Body of pancreas (tissue), 4 donors: ENCODE results near the gene ACLY. TPM values are rescaled to one million over a fixed set of nuclear protein-coding genes. Genes with fewer than 3 reads are reported as not detected.

ENCODE experiments used
- ATAC-seq: fragments of 150-250 bp; one replicate; pipeline ENCODE4 v1.9.1; 2016
- DNase-seq, 4 donors: peaks; one replicate each; pipeline ENCODE4 v3.0.0-alpha.2; 2019
- H3K27ac ChIP-seq, 4 donors: fragments of 200-600 bp; sonication (generic); 1 replicate in 3 of 4; 2 replicates in 1 of 4; pipeline versions ENCODE4 v1.5.1 to v1.6.1; 2016 to 2019; ENCODE audit warnings: mild to moderate bottlenecking in 1 of 4, mixed read lengths in 1 of 4, moderate library complexity in 1 of 4
- H3K27me3 ChIP-seq, 2 donors: fragments of 200-600 bp; sonication (generic); one replicate each; pipeline ENCODE4 v1.6.0; 2016; ENCODE audit warnings: mild to moderate bottlenecking in 1 of 2
- H3K36me3 ChIP-seq, 2 donors: fragments of 200-600 bp; sonication (generic); replicated peaks in 1 of 2; 2 replicates each; pipeline ENCODE4 v1.5.1; 2016; ENCODE audit warnings: low read depth in 2 of 2; ENCODE audit not compliant: insufficient read depth in 1 of 2
- H3K4me1 ChIP-seq: fragments of 200-600 bp; sonication (generic); one replicate; pipeline ENCODE4 v1.6.0; 2016
- H3K4me3 ChIP-seq, 2 donors: fragments of 200-600 bp; sonication (generic); 1 replicate in 1 of 2; 2 replicates in 1 of 2; pipeline ENCODE4 v1.5.1; 2016 to 2019
- H3K9me3 ChIP-seq, 3 donors: fragments of 200-600 bp; sonication (generic); 1 replicate in 2 of 3; 2 replicates in 1 of 3; pipeline ENCODE4 v1.5.1; 2016
- CTCF ChIP-seq, 7 experiments: fragments of 450-650 bp in 4 of 7; fragments of 200-600 bp in 3 of 7; sonication (generic) in 3 of 7; IDR thresholded peaks; one replicate each; pipeline ENCODE4 v1.5.1; 2016 to 2019; ENCODE audit warnings: antibody characterized with exemption in 7 of 7
- POLR2A ChIP-seq, 3 donors: fragments of 450-650 bp; IDR thresholded peaks; one replicate each; pipeline ENCODE4 v1.6.1; 2016; ENCODE audit warnings: antibody characterized with exemption in 3 of 3, mild to moderate bottlenecking in 2 of 3
- WGBS, 2 donors: methylation state at CpG; one replicate each; pipeline ENCODE4 v1.1.5; 2017; 5-methylcytosine and 5-hydroxymethylcytosine counted together
- intact Hi-C: fragments of 100-400 bp; cut with DNase I; formaldehyde crosslinking; loops from one replicate; pipeline ENCODE4 v1.15.1; 2023
- small RNA-seq: library from RNA; depleted of rRNA; stranded (forward); fragments of <200 nt; gene quantifications from one replicate; pipeline ENCODE3, GENCODE V24; 2016
- total RNA-seq, 2 donors: library from RNA; depleted of rRNA; stranded (reverse); fragments of >200 nt; gene quantifications; one replicate each; pipeline ENCODE4 v1.1.0, GENCODE V29; 2016

ACLY gene
- total RNA-seq, 2 donors from 2014 or later: 39.2 to 59.0 TPM

GRCh38 chr17:41823580-41823979 lies 95.2 kb downstream of the ACLY start:
- Histone ChIP-seq H3K4me3 (no peak overlapping the region), H3K9me3 (no peaks in the 10 kb centered on the region), H3K27me3 (no peaks in the 10 kb centered on the region), H3K4me1 (no peaks in the 10 kb centered on the region), H3K27ac (no peak overlapping the region), H3K36me3 (no peaks in the 10 kb centered on the region)
- no peak for DNase-seq
- no peak for TF ChIP-seq POLR2A (IDR thresholded peaks at IDR 0.05)
- WGBS, 2 donors: 87 to 94% methylated on average over 7 of the region's 7 CpGs
- ATAC-seq: no peak
- intact Hi-C loops: no loop called here

GRCh38 chr17:41823141-41823524 lies 95.6 kb downstream of the ACLY start:
- intact Hi-C loops: no loop called here
- no peaks in the 10 kb centered on the region for H3K9me3 ChIP-seq
- no peaks in the 10 kb centered on the region for H3K36me3 ChIP-seq
- no peak overlapping the region for H3K27ac ChIP-seq
- DNase-seq (no peak), ATAC-seq (no peak)
- H3K4me1 ChIP-seq: no peaks in the 10 kb centered on the region
- H3K27me3 ChIP-seq: no peaks in the 10 kb centered on the region
- 83 to 94% methylated on average over 1 of the region's 1 CpG for WGBS, 2 donors
- TF ChIP-seq POLR2A (IDR thresholded peaks at IDR 0.05) (no peak), CTCF (IDR thresholded peaks at IDR 0.05) (no peak)
- no peak overlapping the region for H3K4me3 ChIP-seq

- 63 to 72% methylated on average over 10 to 12 of the region's 12 CpGs for WGBS, 2 donors
- Histone ChIP-seq H3K27ac (no peak overlapping the region), H3K27me3 (no peaks in the 10 kb centered on the region), H3K36me3 (no peaks in the 10 kb centered on the region), H3K4me3 (no peak overlapping the region), H3K9me3 (no peaks in the 10 kb centered on the region), H3K4me1 (no peaks in the 10 kb centered on the region)
- ATAC-seq: no peak
- no peak for TF ChIP-seq CTCF (IDR thresholded peaks at IDR 0.05)
- TF ChIP-seq POLR2A (IDR thresholded peaks at IDR 0.05): no peak
- no peak for DNase-seq
- intact Hi-C loops: no loop called here
Measured at GRCh38 chr17:41822216-41823140, 96.3 kb downstream of the ACLY start.

GRCh38 chr17:41821776-41822175 lies 97.0 kb downstream of the ACLY start:
- WGBS, 2 donors: 74 to 80% methylated on average over 12 to 14 of the region's 14 CpGs
- H3K36me3 ChIP-seq: no peaks in the 10 kb centered on the region
- DNase-seq (no peak), ATAC-seq (no peak)
- no peaks in the 10 kb centered on the region for H3K27me3 ChIP-seq
- TF ChIP-seq POLR2A (IDR thresholded peaks at IDR 0.05) (no peak), CTCF (IDR thresholded peaks at IDR 0.05) (no peak)
- intact Hi-C loops: no loop called here
- no peaks in the 10 kb centered on the region for H3K9me3 ChIP-seq
- H3K27ac ChIP-seq: no peak overlapping the region
- no peak overlapping the region for H3K4me3 ChIP-seq
- H3K4me1 ChIP-seq: no peaks in the 10 kb centered on the region

- DNase-seq (no peak), ATAC-seq (no peak)
- no peak overlapping the region for H3K27ac ChIP-seq
- no peaks in the 10 kb centered on the region for H3K36me3 ChIP-seq
- no peak overlapping the region for H3K4me3 ChIP-seq
- WGBS, 2 donors: 93 to 94% methylated on average over 11 to 20 of the region's 20 CpGs
- H3K27me3 ChIP-seq: no peaks in the 10 kb centered on the region
- H3K4me1 ChIP-seq: peaks cover 2% of the 10 kb centered on the region
- TF ChIP-seq POLR2A (IDR thresholded peaks at IDR 0.05) (no peak), CTCF (IDR thresholded peaks at IDR 0.05) (no peak)
- H3K9me3 ChIP-seq: no peaks in the 10 kb centered on the region
- intact Hi-C loops: no loop called here
Measured at GRCh38 chr17:41818024-41818423, 100.7 kb downstream of the ACLY start.

Small RNA genes within 50 kb of the gene (small RNA-seq; reads per million reads assigned to genes)
- gene AC125257.2: not detected

Other genes with a start within 250 kb of the ACLY start
- gene EIF1, start 230.1 kb downstream of the ACLY start, total RNA-seq: 100 to 1,000 TPM in 1 of 2 donors, 10 to 100 TPM in 1; 99.5 to 120 TPM
- not detected for gene GAST, start 206.6 kb downstream of the ACLY start, total RNA-seq
- 1 to 10 TPM in 1 of 2 donors, under 1 TPM in 1; 0.52 to 1.3 TPM for gene HAP1, start 184.3 kb downstream of the ACLY start, total RNA-seq
- 10 to 100 TPM; 67.9 to 85.4 TPM for gene JUP, start 132.2 kb downstream of the ACLY start, total RNA-seq
- gene P3H4, start 107.0 kb downstream of the ACLY start, total RNA-seq: 10 to 100 TPM; 18.4 to 22.7 TPM
- 10 to 100 TPM; 22.3 to 33.6 TPM for gene FKBP10, start 105.9 kb downstream of the ACLY start, total RNA-seq
- gene NT5C3B, start 82.7 kb downstream of the ACLY start, total RNA-seq: 10 to 100 TPM; 43.1 to 46.5 TPM
- not detected for gene KLHL10, start 81.1 kb downstream of the ACLY start, total RNA-seq
- gene KLHL11, start 53.5 kb downstream of the ACLY start, total RNA-seq: 10 to 100 TPM; 15.2 to 16.3 TPM
- gene ODAD4, start 11.7 kb upstream of the ACLY start, total RNA-seq: under 1 TPM; 0.26 to 0.66 TPM
- 10 to 100 TPM; 36.3 to 70.2 TPM for gene CNP, start 47.8 kb upstream of the ACLY start, total RNA-seq
- gene DNAJC7, start 98.5 kb upstream of the ACLY start, total RNA-seq: 10 to 100 TPM; 32.4 to 43.5 TPM
- 10 to 100 TPM; 17.1 to 19.2 TPM for gene NKIRAS2, start 101.1 kb upstream of the ACLY start, total RNA-seq
- gene C17orf113, start 131.7 kb upstream of the ACLY start, total RNA-seq: 1 to 10 TPM; 1.6 to 4.4 TPM
- 1 to 10 TPM in 1 of 2 donors, not detected in 1; 1.3 TPM for gene ZNF385C, start 179.5 kb upstream of the ACLY start, total RNA-seq
- gene DHX58, start 193.8 kb upstream of the ACLY start, total RNA-seq: 10 to 100 TPM in 1 of 2 donors, 1 to 10 TPM in 1; 5.7 to 19.1 TPM
- 10 to 100 TPM; 50.6 to 58.7 TPM for gene KAT2A, start 202.4 kb upstream of the ACLY start, total RNA-seq
- 1 to 10 TPM in 1 of 2 donors, not detected in 1; 1.8 TPM for gene HSPB9, start 203.9 kb upstream of the ACLY start, total RNA-seq
- 10 to 100 TPM; 21.1 to 37.1 TPM for gene RAB5C, start 236.0 kb upstream of the ACLY start, total RNA-seq